ENCODE data around the gene LMCD1. TPM values are rescaled to one million over a fixed set of nuclear protein-coding genes. Genes with fewer than 3 reads are reported as not detected.
A peak's percentile ranks its signal among the peaks of the same experiment; 100 is the strongest.

Gene LMCD1
- 10 to 100 TPM; 28.2 to 75.7 (median 45.7) TPM for total RNA-seq
- 100 to 1,000 TPM in 1 of 2 donors, 10 to 100 TPM in 1; 18.6 to 459 TPM for polyA plus RNA-seq
- long read RNA-seq, donor 1, full-length matches to known transcripts = 26 of 32 reads
- long read RNA-seq, donor 1, partial matches to known transcripts = 3 of 32 reads
- long read RNA-seq, donor 1, other reads (novel, unspliced or antisense) = 3 of 32 reads
- long read RNA-seq, donor 2, full-length matches to known transcripts = 44 of 59 reads
- long read RNA-seq, donor 2, partial matches to known transcripts = 11 of 59 reads
- long read RNA-seq, donor 2, other reads (novel, unspliced or antisense) = 4 of 59 reads
- long read RNA-seq, donor 3, full-length matches to known transcripts = 90 of 98 reads
- long read RNA-seq, donor 3, partial matches to known transcripts = 3 of 98 reads
- long read RNA-seq, donor 3, other reads (novel, unspliced or antisense) = 5 of 98 reads

- H3K9me3 ChIP-seq = no peaks in the 10 kb centered on the region
- 0 to 1% methylated on average over 49 of the region's 49 CpGs for WGBS, 2 donors
- intact Hi-C loops (cut with DNase I) = loop anchor here in 3 of 10 donors (5.0 to 10.0 kb wide), 3 partner anchors 57 to 71 kb away; no protein-coding TSS in a partner anchor
- TF ChIP-seq CTCF (IDR thresholded peaks at IDR 0.05) = peak in 7 of 9 donors; percentile 12 to 56 (median 42)
- peaks cover 0 to 9% (median 0%) of the 10 kb centered on the region in 7 donors for H3K27me3 ChIP-seq
- peak within 1 kb of the TSS; percentile 19 to 74 (median 56) for H3K4me3 ChIP-seq
- DNase-seq (peak; percentile 95 to 97), ATAC-seq (peak; percentile 96 to 100 (median 97))
- peaks cover 10 to 80% (median 63%) of the 10 kb centered on the region in 9 donors for H3K4me1 ChIP-seq
- H3K27ac ChIP-seq = peak within 1 kb of the TSS; percentile 58 to 97 (median 92)
- H3K36me3 ChIP-seq = peaks cover 0 to 9% (median 0%) of the 10 kb centered on the region in 9 donors
Observed at GRCh38 chr3:8501371-8502131, at the start of gene LMCD1. Gene LMCD1 (plus strand): TSS chr3:8501823. CDS start chr3:8501939, 116 bp downstream.

GRCh38 chr3:8452112-8452511 lies 49.5 kb upstream of the LMCD1 start:
- ATAC-seq (no peak), DNase-seq (no peak)
- peaks cover 0 to 14% (median 7%) of the 10 kb centered on the region in 9 donors for H3K4me1 ChIP-seq
- no peaks in the 10 kb centered on the region for H3K27me3 ChIP-seq
- intact Hi-C loops (cut with DNase I) = no loop called here
- no peak overlapping the region for H3K4me3 ChIP-seq
- no peak for TF ChIP-seq CTCF (IDR thresholded peaks at IDR 0.05)
- H3K27ac ChIP-seq = no peak overlapping the region
- 79 to 82% methylated on average over 4 of the region's 4 CpGs for WGBS, 2 donors
- H3K36me3 ChIP-seq = no peaks in the 10 kb centered on the region
- no peaks in the 10 kb centered on the region for H3K9me3 ChIP-seq

- 91 to 94% methylated on average over 5 of the region's 5 CpGs for WGBS, 2 donors
- Histone ChIP-seq H3K9me3 (no peaks in the 10 kb centered on the region), H3K27ac (no peak overlapping the region), H3K4me1 (peaks cover 0 to 14% (median 7%) of the 10 kb centered on the region in 9 donors), H3K4me3 (no peak overlapping the region), H3K27me3 (no peaks in the 10 kb centered on the region), H3K36me3 (no peaks in the 10 kb centered on the region)
- TF ChIP-seq CTCF (IDR thresholded peaks at IDR 0.05) = no peak
- DNase-seq (no peak), ATAC-seq (no peak)
- intact Hi-C loops (cut with DNase I) = no loop called here
Observed at GRCh38 chr3:8453153-8453552, 48.5 kb upstream of the LMCD1 start.

Measured in heart right ventricle (tissue), 16 donors.